Liver (tissue), 9 donors: ENCODE data around the gene UGT1A10. TPM values are rescaled to one million over a fixed set of nuclear protein-coding genes. Genes with fewer than 3 reads are reported as not detected.

Source experiments
- DNase-seq: peaks from one replicate; pipeline ENCODE4 v3.0.0-alpha.2; 2017; ENCODE audit warnings: low spot score
- H3K27ac ChIP-seq, 2 donors: one replicate each; pipeline ENCODE4 v1.7.0; 2013; ENCODE audit warnings: inconsistent platforms in 2 of 2, low read length in 2 of 2, control low read depth in 1 of 2, low read depth in 1 of 2, mild to moderate bottlenecking in 1 of 2
- H3K27me3 ChIP-seq, 4 donors: one replicate each; pipeline versions ENCODE4 v1.6.1 to v1.7.0; 2013; ENCODE audit warnings: low read length in 3 of 4, inconsistent platforms in 1 of 4, mild to moderate bottlenecking in 1 of 4, moderate library complexity in 1 of 4; ENCODE audit not compliant: control insufficient read depth in 4 of 4, insufficient read depth in 4 of 4
- H3K36me3 ChIP-seq, 4 donors: one replicate each; pipeline versions ENCODE4 v1.6.1 to v1.7.0; 2013; ENCODE audit warnings: low read length in 3 of 4, mild to moderate bottlenecking in 3 of 4, low read depth in 1 of 4, moderate library complexity in 1 of 4; ENCODE audit not compliant: control insufficient read depth in 4 of 4, insufficient read depth in 3 of 4
- H3K4me1 ChIP-seq, 4 donors: one replicate each; pipeline versions ENCODE4 v1.6.1 to v1.7.0; 2013; ENCODE audit warnings: low read length in 3 of 4, mild to moderate bottlenecking in 3 of 4, moderate library complexity in 1 of 4; ENCODE audit not compliant: control insufficient read depth in 4 of 4, insufficient read depth in 4 of 4
- H3K4me3 ChIP-seq, 3 donors: one replicate each; pipeline versions ENCODE4 v1.6.1 to v1.7.0; 2013; ENCODE audit warnings: low read length in 3 of 3, control low read depth in 1 of 3, low read depth in 1 of 3, mild to moderate bottlenecking in 1 of 3
- H3K9ac ChIP-seq, 2 donors: one replicate each; pipeline ENCODE4 v1.7.0; 2013; ENCODE audit warnings: low read length in 2 of 2, mild to moderate bottlenecking in 2 of 2, moderate library complexity in 2 of 2, control low read depth in 1 of 2, low read depth in 1 of 2
- H3K9me3 ChIP-seq, 4 donors: one replicate each; pipeline versions ENCODE4 v1.6.1 to v1.7.0; 2013; ENCODE audit warnings: low read length in 3 of 4; ENCODE audit not compliant: control insufficient read depth in 4 of 4
- CTCF ChIP-seq: fragments of 150-350 bp; IDR thresholded peaks from 2 replicates; pipeline ENCODE4 v1.5.1; 2017; ENCODE audit warnings: improper control_type of control experiment, low read depth, low read length; ENCODE audit not compliant: missing input control
- EGR1 ChIP-seq, 2 donors: IDR thresholded peaks; 2 replicates each; pipeline ENCODE4 v1.6.1; 2016 to 2018; ENCODE audit warnings: antibody characterized with exemption in 2 of 2, low read depth in 2 of 2
- FOXA1 ChIP-seq: IDR thresholded peaks from 2 replicates; pipeline ENCODE4 v1.6.1; 2016; ENCODE audit warnings: antibody characterized with exemption
- FOXA2 ChIP-seq: IDR thresholded peaks from 2 replicates; pipeline ENCODE4 v1.6.1; 2016; ENCODE audit warnings: antibody characterized with exemption
- HNF4G ChIP-seq: IDR thresholded peaks from 2 replicates; pipeline ENCODE4 v1.6.1; 2016; ENCODE audit warnings: antibody characterized with exemption
- JUND ChIP-seq, 2 donors: IDR thresholded peaks; 2 replicates each; pipeline ENCODE4 v1.6.1; 2016; ENCODE audit warnings: antibody characterized with exemption in 2 of 2
- RAD21 ChIP-seq, 2 donors: IDR thresholded peaks; 2 replicates each; pipeline ENCODE4 v1.6.1; 2016; ENCODE audit warnings: antibody characterized with exemption in 2 of 2, mild to moderate bottlenecking in 2 of 2
- SP1 ChIP-seq: IDR thresholded peaks from 2 replicates; pipeline ENCODE4 v1.6.1; 2018; ENCODE audit warnings: antibody characterized with exemption, mild to moderate bottlenecking
- TAF1 ChIP-seq: conservative IDR thresholded peaks from 2 replicates; pipeline ENCODE4 v1.6.1; 2016; ENCODE audit warnings: antibody characterized with exemption, mild to moderate bottlenecking
- WGBS: extraction: QIAGEN DNeasy Blood & Tissue Kit; methylation state at CpG from one replicate; pipeline ENCODE4 v1.1.7; 2013; 5-methylcytosine and 5-hydroxymethylcytosine counted together
- polyA plus RNA-seq, 2 donors: library from polyadenylated mRNA; stranded (reverse) in 1 of 2; unstranded in 1 of 2; fragments of 200-250 nt in 1 of 2; fragments of >200 nt in 1 of 2; fragmentation: Nextera tagmentation in 1 of 2; extraction: Ambion mirVana in 1 of 2; gene quantifications; one replicate each; pipeline versions ENCODE4 v1.2.1 to v1.2.3, GENCODE V29; 2013 to 2015
- total RNA-seq, 2 donors: library from RNA; depleted of rRNA; stranded (reverse); fragments of >200 nt; gene quantifications; one replicate each; pipeline ENCODE4 v1.2.3, GENCODE V29; 2014
- TF ChIP-seq, protein P1 (sequence below): IDR thresholded peaks from 2 replicates; pipeline ENCODE4 v1.6.1; 2016; ENCODE audit warnings: antibody characterized with exemption
- TF ChIP-seq, protein P2 (sequence below): IDR thresholded peaks from 2 replicates; pipeline ENCODE4 v1.6.1; 2016; ENCODE audit warnings: antibody characterized with exemption, mild to moderate bottlenecking
- donor health status: healthy.
- donor health status: healthy.
- donor health status: healthy.
- donor health status: healthy.
- donor health status: healthy.

Gene UGT1A10
- total and polyA plus RNA-seq, 4 donors: 0.08 TPM; not detected in 2

- WGBS: 82% methylated on average over 10 of the region's 10 CpGs
- TF ChIP-seq EGR1 (IDR thresholded peaks at IDR 0.05; ENCODE audit: low read depth in 2 of 2) (no peak), HNF4G (no peak), RAD21 (IDR thresholded peaks at IDR 0.05) (no peak), SP1 (no peak), FOXA1 (no peak)
- TF ChIP-seq, protein P1, sequence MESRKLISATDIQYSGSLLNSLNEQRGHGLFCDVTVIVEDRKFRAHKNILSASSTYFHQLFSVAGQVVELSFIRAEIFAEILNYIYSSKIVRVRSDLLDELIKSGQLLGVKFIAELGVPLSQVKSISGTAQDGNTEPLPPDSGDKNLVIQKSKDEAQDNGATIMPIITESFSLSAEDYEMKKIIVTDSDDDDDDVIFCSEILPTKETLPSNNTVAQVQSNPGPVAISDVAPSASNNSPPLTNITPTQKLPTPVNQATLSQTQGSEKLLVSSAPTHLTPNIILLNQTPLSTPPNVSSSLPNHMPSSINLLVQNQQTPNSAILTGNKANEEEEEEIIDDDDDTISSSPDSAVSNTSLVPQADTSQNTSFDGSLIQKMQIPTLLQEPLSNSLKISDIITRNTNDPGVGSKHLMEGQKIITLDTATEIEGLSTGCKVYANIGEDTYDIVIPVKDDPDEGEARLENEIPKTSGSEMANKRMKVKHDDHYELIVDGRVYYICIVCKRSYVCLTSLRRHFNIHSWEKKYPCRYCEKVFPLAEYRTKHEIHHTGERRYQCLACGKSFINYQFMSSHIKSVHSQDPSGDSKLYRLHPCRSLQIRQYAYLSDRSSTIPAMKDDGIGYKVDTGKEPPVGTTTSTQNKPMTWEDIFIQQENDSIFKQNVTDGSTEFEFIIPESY: no peak
- Histone ChIP-seq H3K4me1 (no peaks in the 10 kb centered on the region), H3K27ac (no peak overlapping the region), H3K9me3 (no peaks in the 10 kb centered on the region), H3K9ac (no peak overlapping the region), H3K4me3 (no peak overlapping the region), H3K36me3 (no peaks in the 10 kb centered on the region), H3K27me3 (no peaks in the 10 kb centered on the region)
- DNase-seq: no peak
These were observed 172.0 kb downstream of the UGT1A10 start for GRCh38 chr2:233807966-233808935.

DNA sequence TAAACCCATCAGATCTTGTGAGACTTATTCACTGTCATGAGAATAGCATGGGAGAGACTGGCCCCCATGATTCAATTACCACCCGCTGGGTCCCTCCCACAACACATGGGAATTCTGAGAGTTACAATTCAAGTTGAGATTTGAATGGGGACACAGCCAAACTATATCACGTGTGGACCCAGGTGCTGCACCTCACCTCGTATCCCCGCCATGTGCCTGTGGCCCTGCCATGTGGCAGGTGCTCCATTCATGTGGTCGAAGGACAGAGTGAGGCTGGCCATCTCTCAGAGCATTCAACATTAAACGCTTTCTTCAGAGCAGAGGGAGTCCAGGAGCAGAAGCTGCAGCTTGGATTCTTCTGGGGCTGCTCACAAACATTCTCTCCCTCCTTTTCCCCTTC lies 174.1 kb downstream of the UGT1A10 start:
- WGBS: 92% methylated on average over 6 of the region's 6 CpGs

More for the DNA sequence above, 174.1 kb downstream of the UGT1A10 start:
- no peak overlapping the region for H3K27ac ChIP-seq
- H3K4me3 ChIP-seq: no peak overlapping the region
- H3K4me1 ChIP-seq: no peaks in the 10 kb centered on the region
- no peak for DNase-seq
- H3K36me3 ChIP-seq: no peaks in the 10 kb centered on the region
- H3K27me3 ChIP-seq: no peaks in the 10 kb centered on the region
- H3K9me3 ChIP-seq: no peaks in the 10 kb centered on the region
- H3K9ac ChIP-seq: no peak overlapping the region
- no peak for TF ChIP-seq CTCF
- TF ChIP-seq, protein P1: no peak
- TF ChIP-seq TAF1: no peak
- no peak for TF ChIP-seq HNF4G
- TF ChIP-seq, protein P2, sequence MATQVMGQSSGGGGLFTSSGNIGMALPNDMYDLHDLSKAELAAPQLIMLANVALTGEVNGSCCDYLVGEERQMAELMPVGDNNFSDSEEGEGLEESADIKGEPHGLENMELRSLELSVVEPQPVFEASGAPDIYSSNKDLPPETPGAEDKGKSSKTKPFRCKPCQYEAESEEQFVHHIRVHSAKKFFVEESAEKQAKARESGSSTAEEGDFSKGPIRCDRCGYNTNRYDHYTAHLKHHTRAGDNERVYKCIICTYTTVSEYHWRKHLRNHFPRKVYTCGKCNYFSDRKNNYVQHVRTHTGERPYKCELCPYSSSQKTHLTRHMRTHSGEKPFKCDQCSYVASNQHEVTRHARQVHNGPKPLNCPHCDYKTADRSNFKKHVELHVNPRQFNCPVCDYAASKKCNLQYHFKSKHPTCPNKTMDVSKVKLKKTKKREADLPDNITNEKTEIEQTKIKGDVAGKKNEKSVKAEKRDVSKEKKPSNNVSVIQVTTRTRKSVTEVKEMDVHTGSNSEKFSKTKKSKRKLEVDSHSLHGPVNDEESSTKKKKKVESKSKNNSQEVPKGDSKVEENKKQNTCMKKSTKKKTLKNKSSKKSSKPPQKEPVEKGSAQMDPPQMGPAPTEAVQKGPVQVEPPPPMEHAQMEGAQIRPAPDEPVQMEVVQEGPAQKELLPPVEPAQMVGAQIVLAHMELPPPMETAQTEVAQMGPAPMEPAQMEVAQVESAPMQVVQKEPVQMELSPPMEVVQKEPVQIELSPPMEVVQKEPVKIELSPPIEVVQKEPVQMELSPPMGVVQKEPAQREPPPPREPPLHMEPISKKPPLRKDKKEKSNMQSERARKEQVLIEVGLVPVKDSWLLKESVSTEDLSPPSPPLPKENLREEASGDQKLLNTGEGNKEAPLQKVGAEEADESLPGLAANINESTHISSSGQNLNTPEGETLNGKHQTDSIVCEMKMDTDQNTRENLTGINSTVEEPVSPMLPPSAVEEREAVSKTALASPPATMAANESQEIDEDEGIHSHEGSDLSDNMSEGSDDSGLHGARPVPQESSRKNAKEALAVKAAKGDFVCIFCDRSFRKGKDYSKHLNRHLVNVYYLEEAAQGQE: no peak
- no peak for TF ChIP-seq JUND (IDR thresholded peaks at IDR 0.05)
- no peak for TF ChIP-seq FOXA2
- TF ChIP-seq RAD21 (IDR thresholded peaks at IDR 0.05): no peak
